HG03108 (cell line): ENCODE results near the gene DDX47.
"Not testable (repeated sequence)": the region's sequence is repeated elsewhere in the genome, so short reads cannot be mapped to it uniquely, and the experiment has no call there.

ENCODE experiments used
- ATAC-seq: cut with Tn5 transposase; IDR thresholded peaks from one replicate; pipeline ENCODE4 v1.9.1; 2021; ENCODE audit warnings: moderate library complexity; ENCODE audit not compliant: unreplicated experiment

Gene DDX47

DNA sequence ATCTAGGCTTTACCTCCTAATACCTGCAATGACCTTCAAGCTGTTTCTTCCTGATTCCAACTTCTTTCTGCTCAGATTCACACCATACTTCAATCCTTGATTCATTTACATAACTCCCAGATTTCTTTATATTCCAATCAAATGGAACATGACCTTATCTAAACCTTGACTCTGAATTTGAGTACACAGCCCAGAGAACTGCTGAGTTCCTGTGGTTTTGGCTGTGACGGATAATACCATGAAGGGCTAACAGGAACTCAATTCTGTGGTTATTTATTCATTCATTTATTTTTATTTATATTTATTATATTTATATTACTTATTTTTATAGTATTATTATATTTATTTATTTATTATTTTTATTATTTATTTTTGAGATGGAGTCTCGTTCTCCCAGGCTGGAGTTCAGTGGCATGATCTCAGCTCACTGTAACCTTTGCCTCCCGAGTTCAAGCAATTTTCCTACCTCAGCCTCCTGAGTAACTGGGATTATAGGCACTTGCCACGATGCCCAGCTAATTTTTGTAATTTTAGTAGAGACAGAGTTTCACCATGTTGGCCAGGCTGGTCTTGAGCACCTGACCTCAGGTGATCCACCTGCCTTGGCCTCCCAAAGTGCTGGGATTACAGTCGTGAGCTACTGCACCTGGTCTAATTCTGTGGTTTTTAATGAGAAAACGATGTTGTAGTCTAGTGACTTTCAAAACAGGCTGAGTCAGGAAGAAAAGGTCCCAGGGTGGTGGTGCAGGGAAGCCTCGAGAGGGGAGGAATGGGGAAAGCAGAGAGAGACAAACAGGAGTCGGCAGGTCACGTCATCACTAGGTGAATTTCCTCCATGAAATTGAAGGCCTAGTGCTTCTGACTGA is 16.0 kb upstream of the DDX47 start:
- no peak for ATAC-seq

DNA sequence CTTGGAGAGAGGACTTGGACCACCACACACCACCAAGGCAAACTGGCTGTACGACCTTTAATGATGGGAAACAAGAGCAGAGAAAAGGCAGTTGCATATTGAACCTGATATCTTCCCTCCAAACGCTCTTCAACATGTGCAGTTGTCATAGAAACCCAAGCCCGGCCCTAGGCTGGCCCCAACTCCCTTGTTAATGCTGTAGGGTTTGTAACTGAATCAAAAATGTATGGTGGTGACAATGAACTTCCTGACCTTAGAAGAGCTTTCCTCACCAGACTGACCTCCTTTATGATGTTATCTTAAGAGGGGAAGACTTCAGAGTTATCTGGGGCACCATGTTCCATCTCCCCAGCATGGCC is 15.4 kb upstream of the DDX47 start:
- no peak for ATAC-seq

GRCh38 chr12:12798480-12798879 is 14.7 kb upstream of the DDX47 start:
- no peak for ATAC-seq

GRCh38 chr12:12799163-12799920 is 13.8 kb upstream of the DDX47 start:
- no peak for ATAC-seq

DNA sequence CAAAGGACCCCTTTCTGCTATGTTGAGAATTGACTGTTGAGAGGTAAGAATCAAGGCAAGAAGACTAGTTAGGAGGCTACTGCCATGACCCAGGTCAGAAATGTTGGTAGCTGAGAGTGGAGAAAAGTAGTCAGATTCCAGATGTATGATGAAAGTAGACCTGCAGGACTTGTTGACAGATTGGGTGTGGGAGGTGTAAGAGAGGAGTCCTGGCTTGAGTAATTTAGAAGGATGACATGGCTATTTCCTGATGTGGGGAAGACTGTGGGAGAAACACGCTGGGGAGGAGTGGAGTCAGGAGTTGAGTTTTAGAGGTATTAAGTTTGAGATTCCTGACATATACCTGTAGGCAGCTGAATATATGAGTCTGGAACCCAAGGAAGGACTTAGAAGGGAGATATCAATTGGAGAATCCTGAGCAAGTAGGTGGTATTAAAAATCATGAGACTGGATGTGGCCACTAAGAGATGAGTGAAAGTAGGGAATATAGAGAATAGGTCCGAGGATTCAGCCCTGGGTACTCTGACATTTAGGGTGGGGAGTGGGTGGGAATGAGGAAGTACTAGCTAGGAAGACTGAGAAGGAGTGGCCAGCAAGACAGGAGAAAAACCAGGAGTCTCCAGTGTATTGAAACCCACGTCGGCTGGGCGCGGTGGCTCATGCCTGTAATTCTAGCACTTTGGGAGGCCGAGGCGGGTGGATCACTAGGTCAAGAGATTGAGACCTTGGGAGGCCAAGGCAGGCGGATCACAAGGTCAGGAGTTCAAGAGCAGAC is 12.6 kb upstream of the DDX47 start:
- no peak for ATAC-seq

DNA sequence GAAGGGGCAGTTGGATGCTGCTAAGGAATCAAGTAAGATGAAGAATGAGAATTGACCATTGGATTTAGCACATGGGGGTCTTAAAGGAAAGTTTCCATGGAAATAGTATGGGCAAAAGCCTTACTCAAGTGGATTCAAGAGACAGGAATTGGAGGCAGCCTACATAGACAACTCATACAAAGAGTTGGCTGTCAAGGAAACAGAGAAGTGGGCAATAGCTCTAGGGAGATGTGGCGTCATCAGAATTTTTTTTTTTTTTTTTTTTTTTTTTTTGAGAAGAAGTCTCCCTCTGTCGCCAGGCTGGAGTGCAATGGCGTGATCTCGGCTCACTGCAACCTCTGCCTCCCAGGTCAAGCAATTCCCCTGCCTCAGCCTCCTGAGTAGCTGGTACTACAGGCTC is 11.5 kb upstream of the DDX47 start:
- ATAC-seq: not testable (repeated sequence)

- peak; percentile 83 for ATAC-seq
Measured at GRCh38 chr12:12803186-12803585, 10.0 kb upstream of the DDX47 start.

DNA sequence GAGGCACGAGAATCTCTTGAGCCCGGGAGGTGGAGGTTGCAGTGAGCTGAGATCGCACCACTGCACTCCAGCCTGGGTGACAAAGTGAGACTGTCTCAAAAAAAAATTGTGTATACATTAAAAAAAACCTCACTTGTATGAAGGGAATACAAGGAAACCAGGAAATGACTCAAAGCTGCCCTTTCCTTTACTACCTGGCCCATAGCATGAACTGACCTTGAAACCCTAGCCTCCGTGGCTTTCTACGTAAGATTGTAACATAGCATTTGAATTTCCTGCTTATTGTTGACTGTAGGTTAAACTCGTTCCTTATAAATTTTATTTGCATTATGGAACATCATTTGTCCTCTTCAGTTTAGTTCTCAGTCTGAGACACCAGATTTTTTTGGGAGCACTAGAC is 9.1 kb upstream of the DDX47 start:
- no peak for ATAC-seq

DNA sequence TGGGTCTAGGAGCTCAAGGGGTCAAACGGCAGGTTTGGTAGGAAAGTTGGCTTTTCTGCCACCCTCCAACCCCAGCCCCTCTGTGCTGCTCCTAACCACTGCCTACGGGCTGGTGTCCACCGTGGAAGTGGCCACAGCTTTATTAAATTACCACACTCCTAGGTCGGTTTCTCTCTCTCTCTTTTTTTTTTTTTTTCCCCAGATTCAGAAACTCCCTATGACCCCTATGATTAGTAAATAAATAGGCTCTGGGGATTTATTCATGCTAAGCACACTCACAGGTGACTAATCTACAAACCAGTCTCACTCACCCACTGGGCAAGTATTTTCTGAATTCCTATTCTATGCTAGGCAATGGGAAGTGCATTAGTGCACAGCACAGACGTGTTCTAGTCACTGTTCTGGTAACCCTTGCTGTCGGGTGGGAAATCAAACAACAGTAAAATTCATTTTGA is 8.7 kb upstream of the DDX47 start:
- no peak for ATAC-seq

GRCh38 chr12:12806784-12807516 is 6.2 kb upstream of the DDX47 start:
- ATAC-seq: no peak

GRCh38 chr12:12807517-12807903 is 5.6 kb upstream of the DDX47 start:
- ATAC-seq: not testable (repeated sequence)

- peak; percentile 64 for ATAC-seq
Measured at GRCh38 chr12:12807970-12808702, 5.0 kb upstream of the DDX47 start.

DNA sequence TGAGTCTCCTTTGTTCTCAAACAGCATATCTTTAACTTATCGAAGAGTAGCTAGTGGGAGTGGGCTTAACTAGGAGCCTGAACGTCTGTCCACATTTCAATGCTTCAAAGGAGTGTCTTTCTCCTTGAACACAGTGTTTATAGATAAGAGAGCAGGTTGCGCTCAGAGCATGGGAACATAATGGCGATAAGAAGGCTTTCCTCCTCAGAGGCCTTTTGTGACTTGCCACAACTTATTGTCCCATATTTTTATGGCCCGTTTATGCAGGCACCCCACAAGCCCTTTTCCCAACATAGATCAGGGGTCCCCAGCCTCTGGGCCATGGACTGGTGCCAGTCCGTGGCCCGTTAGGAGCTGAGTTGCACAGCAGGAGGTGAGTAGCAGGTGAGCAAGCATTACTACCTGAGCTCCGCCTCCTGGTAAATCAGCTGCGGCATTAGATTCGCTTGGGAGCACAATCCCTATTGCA is 2.6 kb upstream of the DDX47 start:
- ATAC-seq: no peak

GRCh38 chr12:12811343-12811742 is 1.8 kb upstream of the DDX47 start:
- ATAC-seq: no peak

DNA sequence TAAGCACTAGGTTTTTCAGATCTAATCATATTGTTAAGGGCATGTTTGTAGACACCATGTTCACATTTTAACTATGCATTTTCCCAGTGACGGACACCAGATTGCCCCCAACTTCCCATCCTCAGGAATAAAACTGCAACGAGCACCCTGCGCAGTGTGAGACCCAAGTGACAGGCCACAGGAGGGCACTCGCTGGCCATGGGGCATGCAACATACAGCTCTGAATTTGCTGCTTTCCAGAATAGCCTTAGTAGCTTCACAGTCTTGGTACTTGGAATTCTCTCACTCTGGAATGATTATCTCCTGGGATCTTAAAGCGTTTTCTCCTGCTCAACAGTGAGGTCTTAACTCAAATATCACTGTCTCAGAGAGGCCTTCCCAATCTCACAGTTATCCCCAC is 972 bp upstream of the DDX47 start:
- ATAC-seq: no peak

GRCh38 chr12:12812618-12813119 is 477 bp upstream of the DDX47 start:
- no peak for ATAC-seq

GRCh38 chr12:12817616-12818015 is 4.5 kb downstream of the DDX47 start:
- no peak for ATAC-seq

- no peak for ATAC-seq
Measured at GRCh38 chr12:12818701-12819100, 5.6 kb downstream of the DDX47 start.

DNA sequence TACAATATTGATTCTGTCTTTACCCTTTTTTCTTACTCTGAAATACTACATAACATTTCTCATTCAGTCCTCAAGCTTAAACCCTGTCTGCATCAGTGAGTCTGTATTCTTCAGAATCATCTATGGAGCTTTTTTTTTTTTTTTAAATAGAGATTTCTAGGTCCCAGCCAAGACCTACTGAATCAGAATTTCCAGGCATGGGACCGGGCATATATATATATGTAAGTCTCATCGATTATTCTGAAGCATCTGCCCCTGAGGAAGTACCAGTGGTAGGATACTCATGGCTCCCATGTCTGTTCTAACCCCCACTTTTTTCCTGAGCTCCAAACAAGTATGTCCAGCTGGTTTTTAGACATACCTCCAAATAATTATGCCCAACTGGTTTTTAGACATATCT is 6.1 kb downstream of the DDX47 start:
- no peak for ATAC-seq
